ENCODE results near the gene SAMD13.

The SAMD13 gene

GRCh38 chr1:84339503-84339902, 38.0 kb downstream of the SAMD13 start:
- no peak overlapping the region for H4K91ac ChIP-seq (ENCODE audit: low read depth, low read length)
- no peak overlapping the region for H2BK5ac ChIP-seq (ENCODE audit: low read depth, low read length, poor library complexity)
- no peak overlapping the region for H3K4me3 ChIP-seq (ENCODE audit: low read depth, low read length)
- no peak overlapping the region for H4K12ac ChIP-seq (ENCODE audit: low read depth, low read length)
- H3K79me1 ChIP-seq (ENCODE audit: low read length), result no peaks in the 10 kb centered on the region
- no peaks in the 10 kb centered on the region for H3K79me2 ChIP-seq (ENCODE audit: control insufficient read depth, insufficient read depth, low read length, poor library complexity)
- H3K27ac ChIP-seq (ENCODE audit: low read depth, low read length), result no peak overlapping the region
- H3K14ac ChIP-seq (ENCODE audit: low read length), result no peak overlapping the region
- H3K4me1 ChIP-seq (ENCODE audit: control insufficient read depth in 1 of 2, insufficient read depth in 2 of 2, low read length in 2 of 2), result no peaks in the 10 kb centered on the region
- H3K9ac ChIP-seq (ENCODE audit: low read length), result no peak overlapping the region
- H2BK120ac ChIP-seq (ENCODE audit: insufficient read depth, low read length, poor library complexity), result no peak overlapping the region
- H2AK5ac ChIP-seq (ENCODE audit: low read length), result no peak overlapping the region
- H3K9me3 ChIP-seq (ENCODE audit: insufficient read depth, low read depth, low read length), result peaks cover 2% of the 10 kb centered on the region
- no CpG with 5 or more reads among the region's 3 CpGs for whole genome bisulfite sequencing (ENCODE audit: extremely low coverage, insufficient coverage, insufficient read length)
- H3K18ac ChIP-seq (ENCODE audit: low read length), result no peak overlapping the region
- no peak overlapping the region for H2BK12ac ChIP-seq (ENCODE audit: low read length)
- H3K4me2 ChIP-seq (ENCODE audit: low read length), result no peak overlapping the region
- no peak overlapping the region for H3K23ac ChIP-seq (ENCODE audit: low read length)
- H3K27me3 ChIP-seq (ENCODE audit: insufficient read depth, low read length), result no peaks in the 10 kb centered on the region
- DNase-seq, result no peak
- H4K8ac ChIP-seq (ENCODE audit: low read depth, low read length), result no peak overlapping the region
- H3K4ac ChIP-seq (ENCODE audit: low read depth, low read length), result no peak overlapping the region
- no peak overlapping the region for H2AFZ ChIP-seq (ENCODE audit: insufficient read depth, low read length, poor library complexity)
- no peaks in the 10 kb centered on the region for H3K36me3 ChIP-seq (ENCODE audit: control insufficient read depth in 1 of 2, insufficient read depth in 2 of 2, low read length in 2 of 2)

DNA sequence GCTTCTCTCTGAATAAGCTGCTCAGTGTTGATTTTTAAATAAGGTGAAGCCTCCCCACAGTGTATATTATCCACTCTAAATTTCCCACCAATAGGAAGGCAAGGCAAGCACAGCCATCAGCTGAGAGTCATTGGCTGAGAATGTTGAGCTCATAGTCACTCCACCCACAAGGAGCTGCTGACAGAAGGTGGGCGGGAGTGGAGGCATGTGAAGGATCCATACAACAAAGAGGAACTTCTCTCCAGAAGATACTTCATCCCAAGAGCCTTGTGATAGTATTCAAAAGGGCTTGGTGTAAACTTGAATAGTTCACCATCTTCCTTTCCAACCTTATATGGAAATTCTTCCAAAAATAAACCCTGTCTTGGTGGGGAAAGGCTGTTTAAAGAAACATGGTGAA, 42.8 kb downstream of the SAMD13 start:
- no peak overlapping the region for H3K4me2 ChIP-seq (ENCODE audit: low read length)
- H2BK12ac ChIP-seq (ENCODE audit: low read length), result no peak overlapping the region
- H2BK5ac ChIP-seq (ENCODE audit: low read depth, low read length, poor library complexity), result no peak overlapping the region
- no peak overlapping the region for H4K12ac ChIP-seq (ENCODE audit: low read depth, low read length)
- no peak overlapping the region for H3K4me3 ChIP-seq (ENCODE audit: low read depth, low read length)
- no peak overlapping the region for H4K91ac ChIP-seq (ENCODE audit: low read depth, low read length)
- no peak overlapping the region for H3K18ac ChIP-seq (ENCODE audit: low read length)
- no peak overlapping the region for H3K9ac ChIP-seq (ENCODE audit: low read length)
- no peak overlapping the region for H3K23ac ChIP-seq (ENCODE audit: low read length)
- no peak overlapping the region for H2AFZ ChIP-seq (ENCODE audit: insufficient read depth, low read length, poor library complexity)
- no peaks in the 10 kb centered on the region for H3K27me3 ChIP-seq (ENCODE audit: insufficient read depth, low read length)
- no peaks in the 10 kb centered on the region for H3K36me3 ChIP-seq (ENCODE audit: control insufficient read depth in 1 of 2, insufficient read depth in 2 of 2, low read length in 2 of 2)
- DNase-seq, result no peak
- H3K4ac ChIP-seq (ENCODE audit: low read depth, low read length), result no peak overlapping the region
- H2AK5ac ChIP-seq (ENCODE audit: low read length), result no peak overlapping the region
- H3K14ac ChIP-seq (ENCODE audit: low read length), result no peak overlapping the region
- no peaks in the 10 kb centered on the region for H3K79me1 ChIP-seq (ENCODE audit: low read length)
- no peak overlapping the region for H4K8ac ChIP-seq (ENCODE audit: low read depth, low read length)
- WGBS (ENCODE audit: extremely low coverage, insufficient coverage, insufficient read length), result no CpG with 5 or more reads among the region's 1 CpG
- H3K79me2 ChIP-seq (ENCODE audit: control insufficient read depth, insufficient read depth, low read length, poor library complexity), result no peaks in the 10 kb centered on the region
- peaks cover 0 to 6% of the 10 kb centered on the region in 2 experiments for H3K4me1 ChIP-seq (ENCODE audit: control insufficient read depth in 1 of 2, insufficient read depth in 2 of 2, low read length in 2 of 2)
- no peaks in the 10 kb centered on the region for H3K9me3 ChIP-seq (ENCODE audit: insufficient read depth, low read depth, low read length)
- no peak overlapping the region for H2BK120ac ChIP-seq (ENCODE audit: insufficient read depth, low read length, poor library complexity)
- no peak overlapping the region for H3K27ac ChIP-seq (ENCODE audit: low read depth, low read length)

- H2AK5ac ChIP-seq (ENCODE audit: low read length), result no peak overlapping the region
- H4K91ac ChIP-seq (ENCODE audit: low read depth, low read length), result no peak overlapping the region
- no peak overlapping the region for H2BK12ac ChIP-seq (ENCODE audit: low read length)
- no peak overlapping the region for H2AFZ ChIP-seq (ENCODE audit: insufficient read depth, low read length, poor library complexity)
- H3K9me3 ChIP-seq (ENCODE audit: insufficient read depth, low read depth, low read length), result no peaks in the 10 kb centered on the region
- no peak for DNase-seq
- H3K27ac ChIP-seq (ENCODE audit: low read depth, low read length), result no peak overlapping the region
- WGBS (ENCODE audit: extremely low coverage, insufficient coverage, insufficient read length), result no CpG with 5 or more reads among the region's 2 CpGs
- H3K9ac ChIP-seq (ENCODE audit: low read length), result no peak overlapping the region
- H3K79me1 ChIP-seq (ENCODE audit: low read length), result no peaks in the 10 kb centered on the region
- no peaks in the 10 kb centered on the region for H3K79me2 ChIP-seq (ENCODE audit: control insufficient read depth, insufficient read depth, low read length, poor library complexity)
- H3K36me3 ChIP-seq (ENCODE audit: control insufficient read depth in 1 of 2, insufficient read depth in 2 of 2, low read length in 2 of 2), result no peaks in the 10 kb centered on the region
- no peak overlapping the region for H4K12ac ChIP-seq (ENCODE audit: low read depth, low read length)
- H2BK120ac ChIP-seq (ENCODE audit: insufficient read depth, low read length, poor library complexity), result no peak overlapping the region
- no peak overlapping the region for H3K4ac ChIP-seq (ENCODE audit: low read depth, low read length)
- no peak overlapping the region for H4K8ac ChIP-seq (ENCODE audit: low read depth, low read length)
- no peak overlapping the region for H3K4me3 ChIP-seq (ENCODE audit: low read depth, low read length)
- H3K27me3 ChIP-seq (ENCODE audit: insufficient read depth, low read length), result no peaks in the 10 kb centered on the region
- no peak overlapping the region for H3K4me2 ChIP-seq (ENCODE audit: low read length)
- no peak overlapping the region for H3K23ac ChIP-seq (ENCODE audit: low read length)
- no peak overlapping the region for H3K14ac ChIP-seq (ENCODE audit: low read length)
- H2BK5ac ChIP-seq (ENCODE audit: low read depth, low read length, poor library complexity), result no peak overlapping the region
- no peak overlapping the region for H3K18ac ChIP-seq (ENCODE audit: low read length)
- peaks cover 0 to 6% of the 10 kb centered on the region in 2 experiments for H3K4me1 ChIP-seq (ENCODE audit: control insufficient read depth in 1 of 2, insufficient read depth in 2 of 2, low read length in 2 of 2)
Measured at GRCh38 chr1:84345220-84345619, 43.7 kb downstream of the SAMD13 start.

- H4K8ac ChIP-seq (ENCODE audit: low read depth, low read length), result no peak overlapping the region
- H3K27me3 ChIP-seq (ENCODE audit: insufficient read depth, low read length), result no peaks in the 10 kb centered on the region
- no peak overlapping the region for H3K4ac ChIP-seq (ENCODE audit: low read depth, low read length)
- no peak overlapping the region for H3K9ac ChIP-seq (ENCODE audit: low read length)
- H3K36me3 ChIP-seq (ENCODE audit: control insufficient read depth in 1 of 2, insufficient read depth in 2 of 2, low read length in 2 of 2), result no peaks in the 10 kb centered on the region
- no peak overlapping the region for H3K18ac ChIP-seq (ENCODE audit: low read length)
- peaks cover 0 to 6% of the 10 kb centered on the region in 2 experiments for H3K4me1 ChIP-seq (ENCODE audit: control insufficient read depth in 1 of 2, insufficient read depth in 2 of 2, low read length in 2 of 2)
- H3K14ac ChIP-seq (ENCODE audit: low read length), result no peak overlapping the region
- H3K27ac ChIP-seq (ENCODE audit: low read depth, low read length), result no peak overlapping the region
- no peak overlapping the region for H3K4me2 ChIP-seq (ENCODE audit: low read length)
- WGBS (ENCODE audit: extremely low coverage, insufficient coverage, insufficient read length), result no CpG with 5 or more reads among the region's 6 CpGs
- no peak overlapping the region for H2BK120ac ChIP-seq (ENCODE audit: insufficient read depth, low read length, poor library complexity)
- no peak overlapping the region for H4K91ac ChIP-seq (ENCODE audit: low read depth, low read length)
- no peak overlapping the region for H2AK5ac ChIP-seq (ENCODE audit: low read length)
- no peak overlapping the region for H4K12ac ChIP-seq (ENCODE audit: low read depth, low read length)
- no peak overlapping the region for H3K4me3 ChIP-seq (ENCODE audit: low read depth, low read length)
- H2AFZ ChIP-seq (ENCODE audit: insufficient read depth, low read length, poor library complexity), result no peak overlapping the region
- H2BK5ac ChIP-seq (ENCODE audit: low read depth, low read length, poor library complexity), result no peak overlapping the region
- no peak for DNase-seq
- no peak overlapping the region for H2BK12ac ChIP-seq (ENCODE audit: low read length)
- peaks cover 1% of the 10 kb centered on the region for H3K79me1 ChIP-seq (ENCODE audit: low read length)
- no peaks in the 10 kb centered on the region for H3K79me2 ChIP-seq (ENCODE audit: control insufficient read depth, insufficient read depth, low read length, poor library complexity)
- H3K23ac ChIP-seq (ENCODE audit: low read length), result no peak overlapping the region
- H3K9me3 ChIP-seq (ENCODE audit: insufficient read depth, low read depth, low read length), result no peaks in the 10 kb centered on the region
Measured at GRCh38 chr1:84347271-84347931, 45.9 kb downstream of the SAMD13 start.
